ENCODE results near the gene MIPEP. TPM values are rescaled to one million over a fixed set of nuclear protein-coding genes. Genes with fewer than 3 reads are reported as not detected.

MIPEP gene
- polyA plus RNA-seq, 2 of the 4 experiments (the other 2 are of a cell fraction), result 21.6 to 32.8 TPM

DNA sequence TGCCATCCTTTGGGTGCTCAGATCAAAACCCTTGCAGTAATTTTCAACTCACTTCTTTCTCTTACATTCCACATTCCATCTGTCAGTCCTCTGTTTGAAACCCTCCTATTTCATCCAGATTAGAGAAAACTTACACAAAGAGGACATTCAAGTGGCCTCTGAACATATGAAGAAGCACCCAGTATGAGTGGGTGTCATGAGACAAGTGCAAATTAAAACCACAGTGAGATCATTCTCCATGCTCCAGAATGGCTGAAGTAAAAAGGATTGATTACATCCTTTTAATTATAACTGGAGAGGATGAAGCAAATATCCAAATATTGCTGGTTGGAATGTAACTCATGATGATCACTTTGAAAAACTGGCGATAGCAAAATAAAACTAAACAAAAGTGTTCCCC is 96.5 kb downstream of the MIPEP start:
- ChIA-PET CTCF (no interaction called here), POLR2A (no interaction called here)
- FAIRE-seq (no peak), DNase-seq (ENCODE audit: low read depth in 1 of 2, low spot score in 1 of 2) (no peak), ATAC-seq (no peak)
- Histone ChIP-seq H3K9me3 (no peaks in the 10 kb centered on the region), H3K4me1 (peaks cover 17% of the 10 kb centered on the region), H3K4me2 (no peak overlapping the region), H3K27ac (no peak overlapping the region), H3K4me3 (no peak overlapping the region)
- WGBS (ENCODE audit: missing lambda C conversion rate), result 100% methylated on average over 1 of the region's 1 CpG
- no peak for TF ChIP-seq ATOH8 (CRISPR knock-in tag; IDR thresholded peaks at IDR 0.05; ENCODE audit: low read depth)
- no peak for TF ChIP-seq ZFP36 (IDR thresholded peaks at IDR 0.05; ENCODE audit: borderline replicate concordance, partially characterized antibody)
- TF ChIP-seq HDAC2 (IDR thresholded peaks at IDR 0.05), result no peak
- no peak for TF ChIP-seq HOXB5 (CRISPR knock-in tag; IDR thresholded peaks at IDR 0.05)
- TF ChIP-seq CHD4 (IDR thresholded peaks at IDR 0.05; ENCODE audit: borderline replicate concordance), result no peak
- no peak for TF ChIP-seq FOSL2 (IDR thresholded peaks at IDR 0.05)
- no peak for TF ChIP-seq FOSL2 (CRISPR knock-in tag; IDR thresholded peaks at IDR 0.05)
- no peak for TF ChIP-seq CBX8 (IDR thresholded peaks at IDR 0.05)
- no peak for TF ChIP-seq MAX (IDR thresholded peaks at IDR 0.05)
- TF ChIP-seq EHF (CRISPR knock-in tag; IDR thresholded peaks at IDR 0.05), result no peak
- no peak for TF ChIP-seq RFX5 (IDR thresholded peaks at IDR 0.05)
- no peak for TF ChIP-seq PHF8 (IDR thresholded peaks at IDR 0.05; ENCODE audit: borderline replicate concordance, low read depth)

- ATAC-seq (no peak), DNase-seq (ENCODE audit: low read depth in 1 of 2, low spot score in 1 of 2) (no peak), FAIRE-seq (no peak)
- TF ChIP-seq NR3C1 (IDR thresholded peaks at IDR 0.05) (no peak), ZC3H11A (IDR thresholded peaks at IDR 0.05) (no peak), KDM5A (IDR thresholded peaks at IDR 0.05) (no peak), ZNF302 (CRISPR knock-in tag; IDR thresholded peaks at IDR 0.05) (no peak), HOXB5 (CRISPR knock-in tag; IDR thresholded peaks at IDR 0.05) (no peak), JUN (IDR thresholded peaks at IDR 0.05) (no peak), RAD21 (conservative IDR thresholded peaks at IDR 0.05 in 1 of 2, IDR thresholded peaks at IDR 0.05 in 1 of 2) (no peak)
- H3K4me1 ChIP-seq, result peaks cover 17% of the 10 kb centered on the region
- WGBS (ENCODE audit: missing lambda C conversion rate), result 39% methylated on average over 2 of the region's 2 CpGs
- H3K27ac ChIP-seq, result no peak overlapping the region
- H3K9me3 ChIP-seq, result no peaks in the 10 kb centered on the region
- H3K4me2 ChIP-seq, result no peak overlapping the region
- CTCF ChIA-PET, result interaction anchor here (1.0 kb wide), 1 partner anchor 212 kb away, joined by 3 read pairs; no protein-coding TSS in a partner anchor
- no peak overlapping the region for H3K4me3 ChIP-seq
- POLR2A ChIA-PET, result no interaction called here
These were observed 98.5 kb downstream of the MIPEP start for GRCh38 chr13:23790577-23791170.

GRCh38 chr13:23789576-23790346 is 99.4 kb downstream of the MIPEP start:
- peaks cover 8% of the 10 kb centered on the region for H3K4me1 ChIP-seq
- no peak for TF ChIP-seq ATOH8 (CRISPR knock-in tag; IDR thresholded peaks at IDR 0.05; ENCODE audit: low read depth)
- no peak for TF ChIP-seq TP53 (CRISPR knock-in tag; IDR thresholded peaks at IDR 0.05)
- TF ChIP-seq RAD21 (conservative IDR thresholded peaks at IDR 0.05 in 1 of 2, IDR thresholded peaks at IDR 0.05 in 1 of 2), result no peak
- TF ChIP-seq REST (IDR thresholded peaks at IDR 0.05), result no peak
- TF ChIP-seq JUNB (IDR thresholded peaks at IDR 0.05), result no peak
- TF ChIP-seq RFX5 (IDR thresholded peaks at IDR 0.05), result no peak
- no peak for ATAC-seq
- DNase-seq (ENCODE audit: low read depth in 1 of 2, low spot score in 1 of 2), result no peak
- 92% methylated on average over 10 of the region's 10 CpGs for WGBS (ENCODE audit: missing lambda C conversion rate)
- CTCF ChIA-PET, result interaction anchor here (0.8 to 1.0 kb wide), 2 partner anchors 40 to 211 kb away, joined by 3 read pairs; no protein-coding TSS in a partner anchor
- H3K27ac ChIP-seq, result no peak overlapping the region
- POLR2A ChIA-PET, result no interaction called here
- H3K4me3 ChIP-seq, result no peak overlapping the region
- H3K4me2 ChIP-seq, result no peak overlapping the region
- FAIRE-seq, result no peak
- H3K9me3 ChIP-seq, result no peaks in the 10 kb centered on the region
